ENCODE results near the gene KCNH6. TPM values are rescaled to one million over a fixed set of nuclear protein-coding genes. Genes with fewer than 3 reads are reported as not detected.
A peak's percentile ranks its signal among the peaks of the same experiment; 100 is the strongest.

Gene KCNH6
- total RNA-seq, 1 donor, result not detected

- no peak for DNase-seq (ENCODE audit: low read depth in 2 of 3, low spot score in 2 of 3)
Measured at GRCh38 chr17:63486317-63487013, 36.7 kb upstream of the KCNH6 start.

GRCh38 chr17:63487014-63487339 is 36.2 kb upstream of the KCNH6 start:
- DNase-seq (ENCODE audit: low read depth in 2 of 3, low spot score in 2 of 3), result no peak

DNA sequence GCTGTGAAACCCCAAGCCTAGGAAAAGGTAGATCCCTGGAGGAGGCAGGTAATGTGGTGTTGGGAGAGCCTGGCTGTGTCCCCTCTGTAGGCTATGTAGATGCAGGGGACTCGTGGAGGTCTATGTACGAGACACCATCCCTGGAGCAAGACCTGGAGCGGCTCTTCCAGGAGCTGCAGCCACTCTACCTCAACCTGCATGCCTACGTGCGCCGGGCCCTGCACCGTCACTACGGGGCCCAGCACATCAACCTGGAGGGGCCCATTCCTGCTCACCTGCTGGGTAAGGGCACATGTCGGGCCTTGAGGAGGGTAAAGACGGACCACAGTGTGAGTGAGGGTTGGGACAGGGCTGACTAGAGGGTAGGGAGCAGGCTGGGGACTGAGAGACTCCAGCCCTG is 34.3 kb upstream of the KCNH6 start:
- no peak for DNase-seq (ENCODE audit: low read depth in 2 of 3, low spot score in 2 of 3)

DNA sequence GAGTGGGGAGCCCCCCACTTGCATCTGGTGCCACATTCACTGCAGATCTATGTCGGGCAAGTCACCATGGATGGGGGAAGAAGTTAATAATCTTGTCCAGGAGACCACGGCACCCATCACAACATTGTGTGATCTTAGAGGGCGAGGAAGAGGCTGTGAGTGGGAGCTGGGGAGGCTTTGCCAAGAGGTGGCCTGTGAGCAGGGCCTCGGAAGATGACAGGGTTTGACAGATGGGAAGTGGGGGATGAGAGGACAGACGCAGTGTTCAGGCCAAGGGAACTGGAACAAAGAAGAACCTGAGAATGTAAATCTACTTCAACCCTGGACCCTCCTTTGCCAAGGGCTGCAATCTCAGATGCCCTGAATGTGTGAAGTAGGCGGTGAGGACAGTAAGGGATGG is 33.9 kb upstream of the KCNH6 start:
- DNase-seq (ENCODE audit: low read depth in 2 of 3, low spot score in 2 of 3), result no peak

DNA sequence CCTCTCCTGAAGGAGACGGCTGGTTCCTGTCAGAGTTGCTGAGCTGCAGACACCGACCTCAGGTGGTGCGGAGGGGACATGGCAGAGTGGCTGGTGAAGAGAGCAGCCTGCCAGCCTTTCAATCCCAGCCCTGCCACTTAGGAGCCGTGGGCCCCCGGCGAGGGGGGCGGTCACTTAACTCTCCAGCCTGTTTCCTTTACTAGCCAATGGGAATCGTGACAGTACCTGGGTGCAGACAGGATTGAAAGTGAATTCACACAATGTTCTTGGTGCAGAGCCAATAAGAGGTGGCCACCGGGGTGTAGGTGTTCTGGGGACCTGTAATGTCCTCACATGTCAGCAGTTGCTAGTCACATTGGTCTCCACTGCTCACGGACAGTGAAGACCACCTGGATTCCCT is 32.8 kb upstream of the KCNH6 start:
- DNase-seq (ENCODE audit: low read depth in 2 of 3, low spot score in 2 of 3), result no peak

DNA sequence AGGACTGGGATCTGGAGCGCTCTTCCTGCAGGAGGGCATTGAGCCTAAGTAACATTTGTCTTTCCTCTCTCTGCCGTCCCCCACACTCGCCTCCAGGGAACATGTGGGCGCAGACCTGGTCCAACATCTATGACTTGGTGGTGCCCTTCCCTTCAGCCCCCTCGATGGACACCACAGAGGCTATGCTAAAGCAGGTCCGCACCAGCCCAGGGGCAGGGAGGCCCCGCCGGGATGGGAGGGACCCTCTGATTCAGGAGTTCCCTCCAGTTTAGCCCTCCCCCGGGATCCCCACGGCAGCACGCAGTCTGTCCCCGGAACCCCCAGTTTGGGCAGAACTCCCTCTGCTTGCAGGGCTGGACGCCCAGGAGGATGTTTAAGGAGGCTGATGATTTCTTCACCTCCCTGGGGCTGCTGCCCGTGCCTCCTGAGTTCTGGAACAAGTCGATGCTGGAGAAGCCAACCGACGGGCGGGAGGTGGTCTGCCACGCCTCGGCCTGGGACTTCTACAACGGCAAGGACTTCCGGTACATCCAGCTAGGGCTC is 32.2 kb upstream of the KCNH6 start:
- DNase-seq (ENCODE audit: low read depth in 2 of 3, low spot score in 2 of 3), result no peak

GRCh38 chr17:63491413-63491812 is 31.7 kb upstream of the KCNH6 start:
- DNase-seq (ENCODE audit: low read depth in 2 of 3, low spot score in 2 of 3), result no peak

DNA sequence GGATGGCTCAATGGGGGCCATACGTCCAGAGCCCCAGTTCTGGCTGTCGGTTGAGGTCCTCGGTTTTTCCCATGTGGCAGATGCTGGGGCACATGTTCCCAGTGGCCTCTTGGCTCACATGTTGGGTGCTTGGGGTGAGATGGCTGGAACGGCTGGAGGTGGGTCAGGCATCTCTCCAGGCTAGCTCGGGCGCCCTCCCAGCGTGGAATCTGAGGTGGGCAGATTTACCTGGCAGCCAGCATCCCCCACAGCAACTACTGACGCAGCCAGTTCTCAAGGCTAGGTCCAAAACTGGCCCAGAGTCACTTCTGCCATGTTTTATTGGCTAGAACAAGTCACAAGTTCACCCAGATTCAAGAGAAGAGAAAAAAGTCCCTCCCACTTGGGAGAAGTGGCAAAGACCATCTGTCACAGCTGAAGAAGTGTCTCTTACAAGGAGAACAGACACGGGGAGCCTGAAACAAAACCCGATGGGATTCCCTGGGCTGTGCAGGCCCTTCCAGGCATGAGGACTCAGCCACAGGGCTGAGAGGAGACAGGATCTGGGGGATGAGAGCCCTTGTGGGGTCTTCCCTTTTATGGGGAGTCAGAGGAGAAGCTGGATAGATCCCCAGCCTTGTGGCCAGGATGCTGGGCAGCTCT is 31.1 kb upstream of the KCNH6 start:
- DNase-seq (ENCODE audit: low read depth in 2 of 3, low spot score in 2 of 3), result no peak

DNA sequence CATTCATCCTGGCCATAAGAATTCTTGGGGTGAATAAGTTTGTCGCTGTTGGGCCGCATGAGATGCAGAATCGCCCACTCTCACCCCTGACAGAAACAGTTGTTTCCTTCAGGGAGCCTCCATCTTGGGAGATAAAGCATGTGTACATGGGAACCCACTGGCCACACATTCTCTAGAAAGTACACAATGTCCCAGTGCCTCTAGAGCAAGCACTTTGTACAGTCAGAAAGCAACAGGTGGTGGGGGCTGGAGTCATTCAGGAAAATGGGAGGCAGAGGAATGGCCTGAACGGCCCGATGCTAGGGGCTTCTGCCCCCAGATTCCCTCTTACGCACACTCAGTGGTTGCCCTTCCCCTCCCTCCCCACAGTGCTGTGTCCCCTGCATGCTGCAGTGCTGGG is 30.2 kb upstream of the KCNH6 start:
- DNase-seq (ENCODE audit: low read depth in 2 of 3, low spot score in 2 of 3), result no peak

DNA sequence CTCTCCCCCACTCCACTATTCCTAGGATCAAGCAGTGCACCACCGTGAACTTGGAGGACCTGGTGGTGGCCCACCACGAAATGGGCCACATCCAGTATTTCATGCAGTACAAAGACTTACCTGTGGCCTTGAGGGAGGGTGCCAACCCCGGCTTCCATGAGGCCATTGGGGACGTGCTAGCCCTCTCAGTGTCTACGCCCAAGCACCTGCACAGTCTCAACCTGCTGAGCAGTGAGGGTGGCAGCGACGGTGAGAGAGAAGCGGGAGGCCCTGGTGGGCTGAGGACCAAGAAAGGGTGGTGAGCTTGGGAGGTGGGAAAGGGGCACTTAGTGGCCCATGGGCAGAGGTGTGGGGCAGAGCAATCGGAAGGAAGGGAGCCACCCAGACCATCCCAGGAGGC is 29.7 kb upstream of the KCNH6 start:
- no peak for DNase-seq (ENCODE audit: low read depth in 2 of 3, low spot score in 2 of 3)

DNA sequence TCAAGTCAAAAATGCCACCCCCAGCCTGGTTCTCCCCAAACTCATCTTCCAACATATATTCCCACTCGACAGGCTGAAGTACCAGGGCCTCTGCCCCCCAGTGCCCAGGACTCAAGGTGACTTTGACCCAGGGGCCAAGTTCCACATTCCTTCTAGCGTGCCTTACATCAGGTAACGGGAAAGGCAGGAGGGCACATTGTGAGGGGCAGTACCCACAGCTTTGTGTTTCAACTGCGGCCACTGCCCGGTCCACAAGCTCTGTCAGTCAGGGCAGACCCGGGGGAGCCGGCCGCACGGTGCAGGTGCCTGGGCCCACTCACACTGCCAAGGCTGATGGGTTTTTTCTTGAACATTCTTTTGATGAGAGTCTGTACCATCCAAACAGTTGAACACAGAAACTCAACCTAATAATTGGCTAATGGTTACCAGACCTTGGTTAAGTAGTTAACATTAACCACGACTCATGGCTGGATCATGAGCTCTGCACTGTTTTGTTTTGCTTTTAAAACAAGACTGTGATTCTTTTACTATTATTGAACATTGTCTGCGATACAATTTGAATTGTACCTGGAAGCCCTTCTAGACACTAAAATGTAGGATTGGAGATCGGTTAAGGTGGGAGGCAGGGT is 28.7 kb upstream of the KCNH6 start:
- no peak for DNase-seq (ENCODE audit: low read depth in 2 of 3, low spot score in 2 of 3)

DNA sequence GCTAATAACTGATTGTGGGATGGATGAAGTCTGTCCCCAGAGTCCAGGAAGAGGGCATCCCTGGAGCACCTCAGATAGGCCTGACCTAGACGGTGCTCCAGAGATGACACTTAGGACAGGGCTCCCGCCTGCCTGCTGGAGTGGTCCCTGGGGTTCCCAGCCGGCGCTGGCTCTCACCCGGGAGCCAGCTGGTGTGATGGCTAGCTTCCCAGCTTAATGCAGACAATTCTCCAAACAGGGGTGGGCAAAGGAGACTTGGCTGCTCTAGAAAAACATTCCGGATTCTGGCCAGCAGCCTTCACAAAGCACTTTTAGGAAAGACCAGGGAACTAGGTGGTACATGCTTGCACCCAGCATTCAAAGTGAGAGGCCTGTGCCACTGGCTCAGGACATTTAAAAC is 27.7 kb upstream of the KCNH6 start:
- no peak for DNase-seq (ENCODE audit: low read depth in 2 of 3, low spot score in 2 of 3)

GRCh38 chr17:63496177-63496576 is 27.0 kb upstream of the KCNH6 start:
- DNase-seq (ENCODE audit: low read depth in 2 of 3, low spot score in 2 of 3), result no peak

DNA sequence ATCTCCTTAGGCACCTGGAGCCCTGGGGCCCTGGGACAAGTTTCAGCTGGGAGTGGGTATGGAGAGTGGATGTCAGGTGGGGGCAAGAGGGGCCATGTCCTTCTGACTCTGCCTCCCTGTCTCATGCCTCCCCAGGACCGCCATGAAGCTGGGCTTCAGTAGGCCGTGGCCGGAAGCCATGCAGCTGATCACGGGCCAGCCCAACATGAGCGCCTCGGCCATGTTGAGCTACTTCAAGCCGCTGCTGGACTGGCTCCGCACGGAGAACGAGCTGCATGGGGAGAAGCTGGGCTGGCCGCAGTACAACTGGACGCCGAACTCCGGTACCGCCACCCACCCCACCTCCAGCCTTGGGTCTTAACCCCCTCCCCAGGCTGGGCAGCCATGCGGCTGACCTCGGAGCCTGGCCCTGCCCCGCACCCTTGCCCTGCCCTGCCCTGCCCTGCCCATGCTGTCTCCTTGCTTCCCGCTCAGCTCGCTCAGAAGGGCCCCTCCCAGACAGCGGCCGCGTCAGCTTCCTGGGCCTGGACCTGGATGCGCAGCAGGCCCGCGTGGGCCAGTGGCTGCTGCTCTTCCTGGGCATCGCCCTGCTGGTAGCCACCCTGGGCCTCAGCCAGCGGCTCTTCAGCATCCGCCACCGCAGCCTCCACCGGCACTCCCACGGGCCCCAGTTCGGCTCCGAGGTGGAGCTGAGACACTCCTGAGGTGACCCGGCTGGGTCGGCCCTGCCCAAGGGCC is 26.3 kb upstream of the KCNH6 start:
- no peak for DNase-seq (ENCODE audit: low read depth in 2 of 3, low spot score in 2 of 3)

DNA sequence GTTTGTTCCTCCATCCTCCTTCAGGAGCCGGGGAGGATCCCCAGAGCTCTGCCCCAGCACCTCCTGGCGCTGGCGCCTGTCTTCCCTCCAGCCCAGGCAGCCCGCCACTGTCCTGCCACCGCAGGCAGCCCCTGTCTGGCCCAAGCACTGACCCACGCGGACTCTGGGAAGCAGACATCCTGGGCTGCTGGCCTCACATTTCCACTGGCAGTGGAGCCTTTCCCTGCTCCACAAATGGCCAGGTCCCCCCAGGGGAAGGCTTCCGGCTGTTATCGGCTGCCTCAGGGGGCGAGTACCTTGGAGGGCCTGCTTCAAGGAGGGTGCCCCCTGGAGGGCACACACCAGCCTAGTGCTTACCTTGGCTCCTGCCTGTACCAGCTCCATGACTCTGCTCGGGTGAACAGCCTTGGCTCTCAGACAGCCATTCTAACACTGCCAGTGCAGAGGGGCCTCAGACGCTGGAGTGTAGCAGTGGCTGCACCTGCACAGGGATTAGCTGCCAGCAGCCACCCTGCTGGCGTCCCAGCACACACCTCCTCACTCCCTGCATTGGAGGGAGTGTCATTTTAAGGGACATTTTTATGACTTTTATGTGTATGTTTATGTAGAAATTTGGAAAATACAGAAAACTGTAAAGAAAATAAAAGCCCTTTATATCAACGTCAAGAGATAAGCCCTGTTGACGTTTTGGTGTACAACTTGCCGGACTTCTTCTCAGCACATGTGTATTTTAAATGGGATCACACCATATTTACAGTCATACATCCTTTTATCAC is 25.3 kb upstream of the KCNH6 start:
- DNase-seq (ENCODE audit: low read depth in 2 of 3, low spot score in 2 of 3), result peak in 1 of 3 donors; percentile 23

DNA sequence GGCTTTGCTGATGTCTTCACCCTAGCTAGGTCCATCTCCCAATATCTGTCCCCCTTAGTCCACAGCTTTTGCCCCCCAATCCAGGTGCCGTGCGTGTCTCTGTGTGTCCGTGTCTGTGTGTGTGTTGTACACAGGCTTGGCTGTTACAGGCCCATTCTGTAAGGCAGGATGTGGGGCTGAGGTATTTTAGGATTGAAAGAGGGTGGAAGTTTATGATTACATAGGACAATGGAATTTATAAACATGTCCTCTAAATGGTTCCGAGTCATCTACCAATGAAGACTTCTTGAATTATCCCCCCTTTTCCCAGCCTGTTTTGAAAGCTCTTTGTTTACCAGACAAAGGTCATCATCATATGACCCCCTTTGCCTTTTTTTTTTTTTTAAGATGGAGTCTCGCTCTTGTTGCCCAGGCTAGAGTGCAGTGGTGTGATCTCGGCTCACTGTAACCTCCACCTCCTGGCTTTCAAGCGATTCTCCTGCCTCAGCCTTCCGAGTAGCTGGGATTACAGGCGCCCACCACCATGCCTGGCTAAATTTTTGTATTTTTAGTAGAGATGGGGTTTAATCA is 24.4 kb upstream of the KCNH6 start:
- no peak for DNase-seq (ENCODE audit: low read depth in 2 of 3, low spot score in 2 of 3)

DNA sequence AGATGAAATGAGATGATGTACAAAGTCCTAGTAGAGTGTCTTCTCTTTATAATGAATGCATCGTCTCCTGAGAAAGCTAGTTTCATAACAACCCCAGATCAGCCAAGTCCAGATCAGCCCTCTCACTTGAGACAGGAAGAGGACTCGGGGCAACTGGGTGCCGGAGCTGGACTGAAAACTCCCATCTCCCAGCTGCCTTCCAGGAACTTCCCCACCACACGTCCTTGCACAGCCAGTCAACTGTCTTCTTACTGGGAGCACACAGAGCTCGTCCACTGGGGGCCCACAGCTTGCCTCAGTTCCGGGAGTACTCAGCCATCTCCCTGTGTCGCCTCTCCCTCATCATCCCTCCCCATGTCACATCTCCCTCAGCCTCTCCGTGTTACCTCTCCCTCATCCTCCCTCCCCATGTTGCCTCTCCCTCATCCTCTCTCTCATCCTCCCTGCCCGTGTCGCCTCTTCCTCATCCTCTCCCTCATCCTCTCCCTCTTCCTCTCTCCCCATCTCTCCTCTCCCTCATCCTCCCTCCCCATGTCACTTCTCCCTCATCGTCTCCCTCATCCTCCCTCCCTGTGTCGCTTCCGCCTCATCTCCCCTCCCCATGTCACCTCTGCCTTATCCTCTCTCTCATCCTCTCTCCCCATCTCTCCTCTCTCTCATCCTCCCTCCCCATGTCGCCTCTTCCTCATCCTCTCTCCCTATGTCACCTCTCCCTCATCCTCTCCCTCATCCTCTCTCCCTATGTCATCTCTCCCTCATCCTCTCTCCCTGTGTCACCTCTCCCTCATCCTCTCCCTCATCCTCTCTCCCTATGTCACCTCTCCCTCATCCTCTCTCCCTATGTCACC is 22.4 kb upstream of the KCNH6 start:
- DNase-seq (ENCODE audit: low read depth in 2 of 3, low spot score in 2 of 3), result no peak

DNA sequence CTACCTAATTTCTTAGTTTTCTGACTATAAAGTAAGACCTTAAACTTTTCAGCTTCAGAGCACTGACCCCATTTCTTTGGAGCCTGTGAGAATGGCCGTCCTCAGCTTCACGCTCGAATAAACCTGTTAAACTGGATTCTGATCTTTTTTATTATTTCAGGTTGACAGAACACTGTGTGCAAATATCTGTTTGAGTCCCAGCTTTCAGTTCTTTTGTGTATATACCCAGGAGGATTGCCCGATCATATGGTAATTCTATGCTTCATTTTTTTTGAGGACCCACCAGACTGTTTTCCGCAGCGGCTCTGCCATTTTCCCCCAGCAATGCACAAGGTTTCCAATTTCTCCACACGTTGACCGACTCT is 19.8 kb upstream of the KCNH6 start:
- DNase-seq (ENCODE audit: low read depth in 2 of 3, low spot score in 2 of 3), result no peak

- DNase-seq (ENCODE audit: low read depth in 2 of 3, low spot score in 2 of 3), result no peak
Measured at GRCh38 chr17:63504261-63504660, 18.9 kb upstream of the KCNH6 start.

- DNase-seq (ENCODE audit: low read depth in 2 of 3, low spot score in 2 of 3), result no peak
Measured at GRCh38 chr17:63505341-63505740, 17.8 kb upstream of the KCNH6 start.

Data from hematopoietic multipotent progenitor cell (in vitro differentiated cells).